WTC11 (cell line): ENCODE measurements around the gene UNC5A.
"Not testable (repeated sequence)": the region's sequence is repeated elsewhere in the genome, so short reads cannot be mapped to it uniquely, and the experiment has no call there.

ENCODE experiments used
- CREM ChIP-seq: sonication (generic); formaldehyde crosslinking; IDR thresholded peaks from 2 replicates; pipeline ENCODE4 v1.8.1; 2022; ENCODE audit warnings: mild to moderate bottlenecking, missing genetic modification reagents, moderate library complexity
- MXD4 ChIP-seq: fragments of 250-450 bp; sonication (Bioruptor Pico); IDR thresholded peaks from 2 replicates; pipeline ENCODE4 v1.8.0; 2021; ENCODE audit warnings: mild to moderate bottlenecking, moderate library complexity, borderline replicate concordance
- NFYB ChIP-seq: sonication (generic); formaldehyde crosslinking; conservative IDR thresholded peaks from 2 replicates; pipeline ENCODE4 v1.8.0; 2022; ENCODE audit warnings: low read depth, missing genetic modification reagents
- ZNF138 ChIP-seq: sonication (generic); formaldehyde crosslinking; conservative IDR thresholded peaks from 2 replicates; pipeline ENCODE4 v1.8.1; 2022; ENCODE audit warnings: mild to moderate bottlenecking, moderate library complexity, missing genetic modification reagents
- TF ChIP-seq, protein P1 (sequence below): fragments of 200-600 bp; IDR thresholded peaks from 2 replicates; pipeline ENCODE4 v1.8.0; 2022; ENCODE audit warnings: antibody characterized with exemption

DNA sequence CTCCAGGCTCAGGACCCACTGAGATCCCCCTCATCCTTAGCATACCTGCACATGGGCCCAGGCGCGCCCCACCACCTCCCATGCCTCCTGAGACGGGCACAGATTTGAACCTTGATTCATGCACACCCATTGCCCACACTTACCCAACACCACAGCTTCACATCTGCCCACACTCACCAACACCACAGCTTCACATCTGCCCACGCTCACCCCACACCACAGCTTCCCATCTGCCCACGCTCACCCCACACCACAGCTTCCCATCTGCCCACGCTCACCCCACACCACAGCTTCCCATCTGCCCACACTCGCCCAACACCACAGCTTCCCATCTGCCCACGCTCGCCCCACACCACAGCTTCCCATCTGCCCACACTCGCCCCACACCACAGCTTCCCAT, 60.3 kb downstream of the UNC5A start:
- TF ChIP-seq, protein P1, sequence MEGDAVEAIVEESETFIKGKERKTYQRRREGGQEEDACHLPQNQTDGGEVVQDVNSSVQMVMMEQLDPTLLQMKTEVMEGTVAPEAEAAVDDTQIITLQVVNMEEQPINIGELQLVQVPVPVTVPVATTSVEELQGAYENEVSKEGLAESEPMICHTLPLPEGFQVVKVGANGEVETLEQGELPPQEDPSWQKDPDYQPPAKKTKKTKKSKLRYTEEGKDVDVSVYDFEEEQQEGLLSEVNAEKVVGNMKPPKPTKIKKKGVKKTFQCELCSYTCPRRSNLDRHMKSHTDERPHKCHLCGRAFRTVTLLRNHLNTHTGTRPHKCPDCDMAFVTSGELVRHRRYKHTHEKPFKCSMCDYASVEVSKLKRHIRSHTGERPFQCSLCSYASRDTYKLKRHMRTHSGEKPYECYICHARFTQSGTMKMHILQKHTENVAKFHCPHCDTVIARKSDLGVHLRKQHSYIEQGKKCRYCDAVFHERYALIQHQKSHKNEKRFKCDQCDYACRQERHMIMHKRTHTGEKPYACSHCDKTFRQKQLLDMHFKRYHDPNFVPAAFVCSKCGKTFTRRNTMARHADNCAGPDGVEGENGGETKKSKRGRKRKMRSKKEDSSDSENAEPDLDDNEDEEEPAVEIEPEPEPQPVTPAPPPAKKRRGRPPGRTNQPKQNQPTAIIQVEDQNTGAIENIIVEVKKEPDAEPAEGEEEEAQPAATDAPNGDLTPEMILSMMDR: not testable (repeated sequence)
- TF ChIP-seq ZNF138; NFYB (CRISPR knock-in tag); CREM (CRISPR knock-in tag); MXD4 (CRISPR knock-in tag): not testable (repeated sequence)
